NCI-H2107 (cell line): ENCODE measurements around the gene SHOC1.
A peak's percentile ranks its signal among the peaks of the same experiment; 100 is the strongest.
"Not testable (repeated sequence)": the region's sequence is repeated elsewhere in the genome, so short reads cannot be mapped to it uniquely, and the experiment has no call there.

Experiments used
- DNase-seq: peaks from one replicate; lab custom pipeline; 2025; lab: John Stamatoyannopoulos, UW

SHOC1 gene

GRCh38 chr9:111794835-111795556 lies at the start of gene SHOC1:
TSS of gene SHOC1 (minus strand) at chr9:111794937. CDS start at chr9:111791418, 3,519 bp downstream.
- DNase-seq = no peak

GRCh38 chr9:111843971-111844370 lies 49.2 kb upstream of the SHOC1 start:
- no peak for DNase-seq

- peak; percentile 1 for DNase-seq
These were observed 47.6 kb upstream of the SHOC1 start for GRCh38 chr9:111842313-111842712.

- DNase-seq = no peak
These were observed 45.7 kb upstream of the SHOC1 start for GRCh38 chr9:111840442-111840841.

- DNase-seq = no peak
These were observed 45.2 kb upstream of the SHOC1 start for GRCh38 chr9:111839987-111840386.

GRCh38 chr9:111839387-111839786 lies 44.6 kb upstream of the SHOC1 start:
- no peak for DNase-seq

- no peak for DNase-seq
These were observed 43.7 kb upstream of the SHOC1 start for GRCh38 chr9:111838439-111838838.

GRCh38 chr9:111836311-111836710 lies 41.6 kb upstream of the SHOC1 start:
- DNase-seq = no peak

GRCh38 chr9:111833941-111834340 lies 39.2 kb upstream of the SHOC1 start:
- DNase-seq = no peak

GRCh38 chr9:111832449-111832848 lies 37.7 kb upstream of the SHOC1 start:
- DNase-seq = no peak

GRCh38 chr9:111831371-111832108 lies 36.8 kb upstream of the SHOC1 start:
- no peak for DNase-seq

- no peak for DNase-seq
These were observed 33.5 kb upstream of the SHOC1 start for GRCh38 chr9:111828193-111828592.

- DNase-seq = no peak
These were observed 30.9 kb upstream of the SHOC1 start for GRCh38 chr9:111825468-111826145.

GRCh38 chr9:111821006-111821528 lies 26.3 kb upstream of the SHOC1 start:
- DNase-seq = no peak

- DNase-seq = no peak
These were observed 24.6 kb upstream of the SHOC1 start for GRCh38 chr9:111819360-111819759.

- DNase-seq = no peak
These were observed 20.7 kb upstream of the SHOC1 start for GRCh38 chr9:111815285-111816070.

- DNase-seq = no peak
These were observed 17.6 kb upstream of the SHOC1 start for GRCh38 chr9:111812337-111812736.

- no peak for DNase-seq
These were observed 16.2 kb upstream of the SHOC1 start for GRCh38 chr9:111810908-111811307.

GRCh38 chr9:111810415-111810814 lies 15.7 kb upstream of the SHOC1 start:
- not testable (repeated sequence) for DNase-seq

GRCh38 chr9:111807197-111807596 lies 12.5 kb upstream of the SHOC1 start:
- no peak for DNase-seq

GRCh38 chr9:111806259-111806658 lies 11.5 kb upstream of the SHOC1 start:
- no peak for DNase-seq

GRCh38 chr9:111805830-111806241 lies 11.1 kb upstream of the SHOC1 start:
- DNase-seq = no peak
